ENCODE results near the gene GLP1R. TPM values are rescaled to one million over a fixed set of nuclear protein-coding genes. Genes with fewer than 3 reads are reported as not detected.

The GLP1R gene
- total RNA-seq, 1 experiment from 2014 or later: not detected

DNA sequence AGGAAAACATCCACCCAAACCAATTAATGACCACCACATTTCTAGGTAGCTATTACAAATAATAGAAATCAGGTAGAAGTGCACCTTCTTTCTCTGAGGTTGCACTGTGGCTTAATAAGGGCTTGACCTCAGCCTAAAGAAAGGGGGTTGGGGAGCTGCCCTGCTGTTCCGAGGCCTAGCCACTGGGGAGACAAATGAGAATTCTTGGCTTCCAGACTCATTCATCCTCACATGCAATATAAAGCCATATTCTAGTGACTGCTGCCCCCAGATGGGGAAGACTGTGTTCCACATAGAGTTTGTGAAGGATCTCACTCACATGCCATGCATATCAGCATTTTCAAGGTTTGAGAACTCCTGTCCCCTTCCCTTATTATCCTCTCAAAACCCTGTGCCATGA lies 43.5 kb downstream of the GLP1R start:
- POLR2A ChIA-PET: no interaction called here
- intact Hi-C loops (cut with micrococcal nuclease): no loop called here
- peak; percentile 64 for ATAC-seq

GRCh38 chr6:39093149-39093708 lies 44.6 kb downstream of the GLP1R start:
- Histone ChIP-seq H3K9me3 (ENCODE audit: control insufficient read depth in 1 of 2, insufficient read depth in 1 of 2, low read depth in 1 of 2, low read length in 2 of 2) (no peaks in the 10 kb centered on the region), H3K36me3 (ENCODE audit: control insufficient read depth in 1 of 2, insufficient read depth in 2 of 2, low read length in 2 of 2) (no peaks in the 10 kb centered on the region), H3K9ac (ENCODE audit: low read length) (no peak overlapping the region), H3K4me1 (ENCODE audit: control insufficient read depth in 1 of 2, insufficient read depth in 2 of 2, low read length in 2 of 2) (no peaks in the 10 kb centered on the region), H4K20me1 (ENCODE audit: insufficient read depth) (no peaks in the 10 kb centered on the region), H3K79me2 (ENCODE audit: insufficient read depth, low read length) (no peaks in the 10 kb centered on the region), H3K4me3 (replicated peaks in 1 of 2; ENCODE audit: low read depth in 1 of 2, low read length in 2 of 2) (no peak overlapping the region), H3K27ac (ENCODE audit: low read depth, low read length) (no peak overlapping the region), H3K9me2 (ENCODE audit: insufficient read depth) (no peaks in the 10 kb centered on the region), H2AFZ (ENCODE audit: low read depth, low read length, poor library complexity, severe bottlenecking) (no peak overlapping the region), H3K4me2 (ENCODE audit: low read length) (no peak overlapping the region), H3K27me3 (ENCODE audit: insufficient read depth, low read length) (peaks cover 62% of the 10 kb centered on the region)
- ChIA-PET CTCF (interaction anchor here (0.6 to 1.2 kb wide), 2 partner anchors 9 to 1229 kb away, joined by 3 to 4 read pairs; no protein-coding TSS in a partner anchor), POLR2A (no interaction called here), RAD21 (ENCODE audit: low non-redundant PET in 1 of 2, low total read pairs in 2 of 2, uncharacterized antibody in 2 of 2, unreplicated experiment in 2 of 2) (no interaction called here)
- ATAC-seq (no peak), DNase-seq (ENCODE audit: low read depth, low spot score) (no peak)
- BruUV-seq (replicated peaks): no TSS peak
- intact Hi-C loops (cut with micrococcal nuclease): no loop called here
- TF ChIP-seq ZNF274 (IDR thresholded peaks at IDR 0.05; ENCODE audit: low read depth, low read length): no peak
- TF ChIP-seq, protein P1, sequence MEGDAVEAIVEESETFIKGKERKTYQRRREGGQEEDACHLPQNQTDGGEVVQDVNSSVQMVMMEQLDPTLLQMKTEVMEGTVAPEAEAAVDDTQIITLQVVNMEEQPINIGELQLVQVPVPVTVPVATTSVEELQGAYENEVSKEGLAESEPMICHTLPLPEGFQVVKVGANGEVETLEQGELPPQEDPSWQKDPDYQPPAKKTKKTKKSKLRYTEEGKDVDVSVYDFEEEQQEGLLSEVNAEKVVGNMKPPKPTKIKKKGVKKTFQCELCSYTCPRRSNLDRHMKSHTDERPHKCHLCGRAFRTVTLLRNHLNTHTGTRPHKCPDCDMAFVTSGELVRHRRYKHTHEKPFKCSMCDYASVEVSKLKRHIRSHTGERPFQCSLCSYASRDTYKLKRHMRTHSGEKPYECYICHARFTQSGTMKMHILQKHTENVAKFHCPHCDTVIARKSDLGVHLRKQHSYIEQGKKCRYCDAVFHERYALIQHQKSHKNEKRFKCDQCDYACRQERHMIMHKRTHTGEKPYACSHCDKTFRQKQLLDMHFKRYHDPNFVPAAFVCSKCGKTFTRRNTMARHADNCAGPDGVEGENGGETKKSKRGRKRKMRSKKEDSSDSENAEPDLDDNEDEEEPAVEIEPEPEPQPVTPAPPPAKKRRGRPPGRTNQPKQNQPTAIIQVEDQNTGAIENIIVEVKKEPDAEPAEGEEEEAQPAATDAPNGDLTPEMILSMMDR (IDR thresholded peaks at IDR 0.05 in 2 of 3, conservative IDR thresholded peaks at IDR 0.05 in 1 of 3; ENCODE audit: borderline replicate concordance in 1 of 3, insufficient read depth in 1 of 3, low read depth in 2 of 3, low read length in 2 of 3): no peak
- no peak for TF ChIP-seq EZH2 (IDR thresholded peaks at IDR 0.05)
- no peak for TF ChIP-seq JUND (IDR thresholded peaks at IDR 0.05)
- no peak for TF ChIP-seq SIN3A (IDR thresholded peaks at IDR 0.05; ENCODE audit: low read depth)
- TF ChIP-seq POLR2AphosphoS5 (IDR thresholded peaks at IDR 0.05; ENCODE audit: low read depth, low read length): no peak
- TF ChIP-seq, protein P2, sequence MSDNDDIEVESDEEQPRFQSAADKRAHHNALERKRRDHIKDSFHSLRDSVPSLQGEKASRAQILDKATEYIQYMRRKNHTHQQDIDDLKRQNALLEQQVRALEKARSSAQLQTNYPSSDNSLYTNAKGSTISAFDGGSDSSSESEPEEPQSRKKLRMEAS (IDR thresholded peaks at IDR 0.05): no peak
- TF ChIP-seq TCF7L2 (IDR thresholded peaks at IDR 0.05; ENCODE audit: borderline replicate concordance, extremely low read depth, insufficient read depth, insufficient read length): no peak
- TF ChIP-seq ZFX (IDR thresholded peaks at IDR 0.05): no peak

More for the DNA sequence above, 43.5 kb downstream of the GLP1R start:
- Histone ChIP-seq H4K20me1 (ENCODE audit: insufficient read depth) (no peaks in the 10 kb centered on the region), H3K36me3 (ENCODE audit: control insufficient read depth in 1 of 2, insufficient read depth in 2 of 2, low read length in 2 of 2) (no peaks in the 10 kb centered on the region), H3K4me1 (ENCODE audit: control insufficient read depth in 1 of 2, insufficient read depth in 2 of 2, low read length in 2 of 2) (no peaks in the 10 kb centered on the region), H3K4me2 (ENCODE audit: low read length) (no peak overlapping the region), H3K27me3 (ENCODE audit: insufficient read depth, low read length) (peaks cover 73% of the 10 kb centered on the region), H3K79me2 (ENCODE audit: insufficient read depth, low read length) (no peaks in the 10 kb centered on the region), H2AFZ (ENCODE audit: low read depth, low read length, poor library complexity, severe bottlenecking) (no peak overlapping the region), H3K27ac (ENCODE audit: low read depth, low read length) (no peak overlapping the region), H3K9me3 (ENCODE audit: control insufficient read depth in 1 of 2, insufficient read depth in 1 of 2, low read depth in 1 of 2, low read length in 2 of 2) (no peaks in the 10 kb centered on the region), H3K4me3 (replicated peaks in 1 of 2; ENCODE audit: low read depth in 1 of 2, low read length in 2 of 2) (no peak overlapping the region), H3K9ac (ENCODE audit: low read length) (no peak overlapping the region), H3K9me2 (ENCODE audit: insufficient read depth) (no peaks in the 10 kb centered on the region)
- TF ChIP-seq FOSL1 (IDR thresholded peaks at IDR 0.05; ENCODE audit: low read depth) (no peak), EZH2 (IDR thresholded peaks at IDR 0.05) (no peak), RAD21 (IDR thresholded peaks at IDR 0.05; ENCODE audit: low read depth) (peak; percentile 29; the same call in 1 of the 2 replicates)
- TF ChIP-seq, protein P3, sequence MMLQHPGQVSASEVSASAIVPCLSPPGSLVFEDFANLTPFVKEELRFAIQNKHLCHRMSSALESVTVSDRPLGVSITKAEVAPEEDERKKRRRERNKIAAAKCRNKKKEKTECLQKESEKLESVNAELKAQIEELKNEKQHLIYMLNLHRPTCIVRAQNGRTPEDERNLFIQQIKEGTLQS (IDR thresholded peaks at IDR 0.05): no peak
- TF ChIP-seq, protein P1 (IDR thresholded peaks at IDR 0.05 in 2 of 3, conservative IDR thresholded peaks at IDR 0.05 in 1 of 3; ENCODE audit: borderline replicate concordance in 1 of 3, insufficient read depth in 1 of 3, low read depth in 2 of 3, low read length in 2 of 3): peak in 1 of 3 experiments; percentile 12; a peak in 1 of 6 replicates
- no TSS peak for BruUV-seq (replicated peaks)
- ChIA-PET CTCF (interaction anchor here (0.6 to 1.2 kb wide), 2 partner anchors 10 to 192 kb away, joined by 3 to 5 read pairs; no protein-coding TSS in a partner anchor), RAD21 (ENCODE audit: low non-redundant PET in 1 of 2, low total read pairs in 2 of 2, uncharacterized antibody in 2 of 2, unreplicated experiment in 2 of 2) (no interaction called here)
- no peak for DNase-seq (ENCODE audit: low read depth, low spot score)
